ENCODE data around the gene JPH4. TPM values are rescaled to one million over a fixed set of nuclear protein-coding genes. Genes with fewer than 3 reads are reported as not detected.

Gene JPH4
- total RNA-seq, 1 donor from 2014 or later = 0.13 TPM

DNA sequence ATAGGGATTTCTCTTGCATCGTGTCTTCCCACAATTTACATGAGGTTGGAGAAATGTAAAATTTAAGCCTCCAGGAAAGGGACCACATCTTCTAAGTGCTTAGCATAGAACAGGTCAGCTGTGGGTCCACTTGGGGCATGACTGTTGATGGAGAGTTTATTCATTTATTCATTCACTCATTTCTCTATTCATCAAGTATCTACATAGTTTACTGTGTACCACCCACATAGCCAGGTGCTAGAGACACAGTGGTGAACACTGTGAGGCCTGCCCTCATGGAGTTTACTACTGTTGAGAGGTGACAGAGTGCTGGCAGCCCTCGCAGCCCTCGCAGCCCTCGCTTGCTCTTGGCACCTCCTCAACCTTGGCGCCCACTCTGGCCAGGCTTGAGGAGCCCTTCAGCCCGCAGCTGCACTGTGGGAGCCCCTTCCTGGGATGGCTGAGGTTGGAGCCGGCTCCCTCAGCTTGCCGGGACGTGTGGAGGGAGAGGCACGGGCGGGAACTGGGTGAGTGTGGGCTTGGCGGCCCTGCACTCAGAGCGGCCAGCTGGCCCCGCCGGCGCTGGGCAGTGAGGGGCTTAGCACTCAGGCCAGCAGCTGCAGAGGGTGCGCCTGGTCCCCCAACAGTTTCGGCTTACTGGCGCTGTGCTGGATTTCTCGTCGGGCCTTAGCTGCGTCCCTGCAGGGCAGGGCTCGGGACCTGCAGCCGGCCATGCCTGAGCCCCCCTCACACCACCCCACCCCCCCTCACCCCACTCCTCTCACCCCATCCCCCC is 1.7 kb upstream of the JPH4 start:
- DNase-seq (ENCODE audit: low read depth in 2 of 2) = no peak

DNA sequence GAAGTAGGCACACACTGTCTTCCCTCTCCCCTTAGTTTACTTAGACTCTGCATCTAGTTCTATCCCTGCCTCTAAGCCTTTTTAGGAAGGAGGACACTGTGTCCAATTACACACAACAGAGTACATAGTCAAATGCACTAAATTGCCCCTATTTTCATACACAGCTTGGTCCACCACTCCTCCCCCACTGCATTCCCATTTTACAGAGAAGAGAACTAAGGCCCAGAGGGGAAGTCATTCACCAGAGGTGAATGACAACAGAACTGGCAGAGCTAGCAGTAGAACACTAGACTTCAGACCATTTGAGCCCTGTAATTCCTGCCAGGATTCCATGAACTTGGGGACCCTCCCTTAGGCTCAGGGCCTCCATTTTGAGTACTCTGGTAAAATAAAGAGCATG is 1.1 kb upstream of the JPH4 start:
- DNase-seq (ENCODE audit: low read depth in 2 of 2) = no peak

DNA sequence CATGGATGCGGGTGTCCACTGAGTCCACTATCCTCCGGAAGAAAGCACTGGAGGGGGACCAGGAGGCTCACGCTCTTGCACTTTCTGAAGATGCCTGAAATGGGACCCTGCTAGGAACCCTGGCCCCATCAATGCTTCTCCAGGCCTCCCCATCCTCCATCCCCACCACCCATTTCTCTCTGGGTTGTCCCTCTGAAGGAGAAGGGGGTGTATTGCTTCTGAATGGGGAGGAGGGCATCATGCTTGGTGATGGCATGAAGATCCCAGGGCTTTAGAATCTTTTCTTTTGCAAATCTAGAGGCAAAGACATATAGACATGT is 681 bp upstream of the JPH4 start:
- DNase-seq (ENCODE audit: low read depth in 2 of 2) = no peak

DNA sequence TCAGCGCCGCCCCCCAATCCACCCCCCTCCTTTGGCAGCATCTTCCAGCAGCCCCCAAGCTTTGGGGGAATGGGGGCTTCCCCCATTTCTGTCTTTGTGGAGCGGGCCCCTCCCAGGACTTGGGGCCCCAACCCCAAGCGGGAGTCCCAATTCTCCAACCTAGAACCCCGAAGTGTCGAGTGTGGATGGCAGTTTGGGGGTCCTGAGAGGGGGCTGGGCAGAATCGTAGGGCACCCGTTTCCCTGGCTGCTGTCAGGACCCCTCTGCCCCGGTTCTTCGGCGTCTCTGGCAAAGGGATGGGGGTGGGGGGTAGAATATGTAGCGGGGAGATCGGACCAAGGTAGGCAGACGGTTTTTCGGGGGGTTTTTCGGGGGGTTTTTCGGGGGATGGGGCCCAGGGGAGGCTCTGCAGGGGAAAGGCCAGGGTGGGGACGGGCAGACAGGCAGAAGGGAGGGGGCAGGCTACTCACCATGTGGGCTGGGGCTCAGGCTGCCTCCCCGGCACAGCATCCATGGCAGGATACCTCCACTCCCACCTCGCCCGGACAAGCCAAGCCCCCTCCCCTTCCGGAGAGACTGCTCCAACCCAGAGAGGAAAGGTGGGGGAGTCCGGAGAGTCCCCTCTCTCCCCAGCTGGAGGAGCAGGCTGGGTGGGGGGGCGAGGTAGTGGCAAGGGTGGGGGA is 739 bp downstream of the JPH4 start:
- DNase-seq (ENCODE audit: low read depth in 2 of 2) = no peak

DNA sequence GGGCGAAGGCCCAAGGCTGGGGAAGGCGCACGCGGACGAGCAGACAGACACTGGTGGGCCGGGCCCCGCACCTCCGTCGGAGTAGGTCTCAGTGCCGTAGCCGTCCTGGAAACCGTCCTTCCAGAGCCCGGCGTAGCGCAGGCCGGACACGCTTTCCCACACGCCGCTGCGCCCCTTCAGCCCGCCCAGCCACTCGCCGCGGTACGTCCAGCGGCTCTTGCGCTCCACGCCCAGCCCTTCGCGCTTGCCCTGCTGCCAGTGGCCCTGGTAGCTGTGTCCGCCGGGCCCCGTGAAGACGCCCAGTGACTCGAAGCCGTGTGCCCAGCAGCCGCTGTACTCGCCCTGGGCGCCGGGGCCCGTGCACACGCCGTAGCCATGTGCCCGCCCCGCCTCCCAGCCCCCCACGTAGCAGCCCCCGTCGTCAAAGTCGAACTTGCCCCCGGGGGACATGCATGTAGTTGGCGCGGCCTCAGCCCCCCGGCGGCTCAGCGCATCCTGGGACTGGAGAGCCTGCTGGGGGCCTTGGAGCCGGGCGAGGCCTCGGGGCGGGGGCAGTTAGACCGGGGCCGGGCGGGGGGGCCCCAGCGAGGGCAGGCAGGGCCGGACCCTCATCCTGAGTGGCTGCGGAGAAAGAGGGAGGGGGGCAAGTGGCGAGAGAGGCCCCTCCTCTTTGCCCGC is 1.4 kb downstream of the JPH4 start:
- DNase-seq (ENCODE audit: low read depth in 2 of 2) = no peak

DNA sequence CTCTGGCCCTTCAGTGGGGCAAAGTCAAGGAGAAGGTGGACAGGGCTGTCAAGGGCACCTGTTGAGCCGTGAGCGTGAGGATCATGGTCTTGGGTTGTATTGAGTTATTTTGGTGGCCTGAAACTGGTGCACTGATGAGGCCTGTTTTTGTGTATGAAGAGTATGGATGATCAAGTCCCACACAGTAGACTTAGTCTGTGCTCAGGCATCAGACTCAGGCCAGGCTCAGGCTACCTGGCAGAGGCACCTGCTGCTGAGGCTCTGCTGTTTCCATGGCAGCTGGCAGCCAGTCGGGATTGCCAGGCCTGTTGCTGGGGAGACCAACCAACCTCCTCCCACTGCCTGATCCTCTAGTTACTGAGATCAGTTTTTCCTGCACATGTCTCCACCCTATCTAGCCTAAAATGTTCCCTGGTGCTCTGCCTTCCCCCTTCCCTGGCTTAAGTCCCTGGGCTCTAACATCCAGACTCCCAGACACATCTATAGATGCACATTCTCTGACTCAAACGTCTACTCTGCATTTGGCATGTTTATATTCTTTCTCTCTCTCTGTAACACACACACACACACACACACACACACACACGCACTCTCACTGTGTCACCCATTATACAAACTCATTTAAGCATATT is 5.1 kb downstream of the JPH4 start:
- no peak for DNase-seq (ENCODE audit: low read depth in 2 of 2)

DNA sequence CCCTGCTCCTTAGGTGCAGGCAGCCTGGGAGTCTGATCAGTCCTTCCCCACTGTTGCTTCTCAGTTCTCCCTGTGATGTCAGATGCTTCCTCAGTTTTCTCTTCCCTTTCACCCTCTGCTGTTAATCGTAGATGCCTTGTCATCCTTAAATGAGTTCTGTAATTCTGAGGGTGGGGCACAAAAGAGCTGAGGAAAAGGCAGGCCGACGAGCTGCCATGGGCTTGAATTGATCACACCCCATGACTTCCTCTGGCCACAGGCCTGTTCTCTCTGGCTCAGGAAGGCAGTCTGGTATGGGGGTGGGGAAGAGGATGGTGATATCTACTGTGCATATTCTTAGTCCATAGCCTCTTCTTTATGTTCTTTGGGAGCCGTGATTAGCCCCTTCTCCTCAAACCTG is 5.8 kb downstream of the JPH4 start:
- DNase-seq (ENCODE audit: low read depth in 2 of 2) = no peak

DNA sequence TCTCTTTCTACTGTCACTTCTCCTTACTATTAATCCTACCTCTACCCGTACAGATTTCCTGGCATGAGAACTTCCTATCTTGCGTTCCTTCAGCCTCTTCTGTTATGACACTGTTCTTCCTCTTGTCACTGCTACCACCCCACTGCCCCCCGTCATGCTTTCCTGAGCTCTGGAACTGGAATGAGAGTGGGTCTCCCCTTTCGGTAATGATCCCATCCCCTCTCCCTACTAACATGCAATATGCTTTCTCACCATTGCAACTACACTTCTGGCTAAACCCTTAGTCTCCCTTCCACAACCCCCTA is 6.1 kb downstream of the JPH4 start:
- DNase-seq (ENCODE audit: low read depth in 2 of 2) = no peak

DNA sequence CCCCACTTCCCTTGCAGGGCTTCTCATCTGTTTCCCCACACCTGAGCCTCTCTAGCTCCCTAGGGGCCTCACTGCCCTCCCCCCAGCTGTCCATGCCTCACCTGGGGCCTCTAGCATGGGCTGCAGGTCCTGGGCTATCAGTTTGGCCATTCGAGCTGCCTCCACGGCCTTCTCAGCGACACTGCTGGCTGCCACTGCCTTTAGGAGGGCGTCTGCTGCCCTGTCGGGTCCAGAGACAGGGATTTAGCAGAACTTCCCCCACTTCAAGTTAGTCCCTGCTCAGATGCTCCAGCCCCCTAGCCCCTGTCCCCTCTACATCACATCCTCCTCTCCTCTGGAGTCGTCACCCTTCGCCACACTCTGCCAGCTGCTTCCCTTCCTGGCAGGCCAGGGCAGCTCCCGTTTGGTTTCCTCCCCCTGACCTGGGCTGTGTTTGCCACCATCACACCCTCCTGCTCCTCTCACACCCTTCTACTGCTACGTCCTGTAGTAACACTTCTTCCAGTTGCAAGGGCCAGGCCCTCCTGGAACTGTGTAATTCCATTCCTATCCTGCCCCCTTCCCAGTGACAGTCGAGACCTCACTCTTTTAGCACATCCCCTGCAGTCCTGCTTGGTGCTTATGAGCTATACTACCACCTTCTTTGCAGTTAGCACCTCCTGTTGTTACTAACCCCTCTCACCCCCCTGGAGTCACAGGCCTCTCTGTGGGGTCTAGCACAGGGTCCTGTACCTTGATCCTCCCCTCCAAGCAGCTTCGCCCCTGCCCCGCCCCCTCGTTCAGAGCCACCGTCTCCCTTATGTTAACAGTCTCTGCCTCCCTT is 6.7 kb downstream of the JPH4 start:
- DNase-seq (ENCODE audit: low read depth in 2 of 2) = no peak

DNA sequence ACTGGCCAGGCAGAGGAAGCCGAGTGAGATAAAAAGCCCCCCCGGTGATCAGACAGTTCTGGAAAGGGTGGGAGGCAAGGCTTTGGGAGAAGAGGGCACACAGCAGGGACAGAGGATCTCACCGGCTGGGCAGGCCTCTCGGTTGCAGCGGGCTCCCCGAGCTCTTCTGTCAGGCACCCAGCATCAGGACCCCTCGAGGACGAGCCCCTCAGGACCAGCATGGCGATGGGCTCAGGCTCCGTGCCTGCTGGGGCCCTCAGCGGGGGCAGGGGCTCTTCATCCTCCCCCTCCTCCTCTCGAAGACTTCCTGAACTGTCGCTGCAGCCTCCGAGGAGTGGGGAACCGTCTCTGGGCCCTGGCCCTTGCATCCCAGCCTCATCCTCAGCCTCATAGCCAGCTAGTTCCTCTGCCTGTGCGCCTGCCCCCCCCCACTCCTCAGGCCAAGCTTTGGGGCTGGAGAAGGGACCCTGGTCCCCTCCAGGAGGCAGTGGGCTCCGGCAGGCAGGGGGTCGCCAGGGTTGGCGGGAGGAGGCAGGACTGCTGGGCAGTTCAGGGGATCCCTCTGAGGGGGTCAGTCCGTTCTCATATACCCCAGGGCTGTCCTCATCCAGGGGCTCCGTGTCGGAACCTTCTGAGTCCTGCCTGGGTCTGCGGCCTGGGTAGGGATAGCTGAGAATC is 7.6 kb downstream of the JPH4 start:
- no peak for DNase-seq (ENCODE audit: low read depth in 2 of 2)

DNA sequence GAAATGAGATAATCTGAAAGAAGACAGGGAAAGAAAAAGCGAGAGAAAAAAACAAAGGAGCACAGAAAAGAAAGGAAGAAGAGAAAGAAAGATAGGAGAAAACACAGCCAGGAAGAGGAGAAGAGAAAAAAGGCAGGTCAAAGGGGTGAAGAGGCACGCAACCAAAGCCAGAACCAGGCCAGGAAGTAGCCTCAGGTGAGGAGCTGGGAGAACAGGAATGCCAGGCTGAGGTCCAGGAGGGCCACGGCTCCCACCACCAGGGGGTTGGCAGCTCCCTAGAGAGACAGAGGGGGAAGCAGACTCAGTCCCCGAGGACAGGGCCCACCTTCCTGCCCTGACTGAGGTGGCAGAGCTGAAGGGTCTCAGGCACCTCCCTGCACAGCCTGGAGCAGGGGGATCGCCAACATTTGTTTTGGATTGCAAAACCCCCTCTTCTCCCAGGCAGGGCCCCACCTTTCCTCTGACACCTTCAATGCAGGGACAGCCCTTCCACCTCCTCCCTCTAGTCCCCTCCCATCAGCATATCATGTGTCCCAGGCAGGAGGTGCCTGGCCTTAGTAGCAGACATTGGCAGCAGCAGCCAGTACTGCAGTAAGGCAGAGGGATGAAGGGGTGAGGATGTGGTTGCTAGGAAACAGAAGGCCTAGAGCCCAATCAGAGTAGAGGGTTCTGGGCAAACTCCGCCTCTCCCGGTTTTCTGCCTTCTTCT is 9.0 kb downstream of the JPH4 start:
- DNase-seq (ENCODE audit: low read depth in 2 of 2) = no peak

DNA sequence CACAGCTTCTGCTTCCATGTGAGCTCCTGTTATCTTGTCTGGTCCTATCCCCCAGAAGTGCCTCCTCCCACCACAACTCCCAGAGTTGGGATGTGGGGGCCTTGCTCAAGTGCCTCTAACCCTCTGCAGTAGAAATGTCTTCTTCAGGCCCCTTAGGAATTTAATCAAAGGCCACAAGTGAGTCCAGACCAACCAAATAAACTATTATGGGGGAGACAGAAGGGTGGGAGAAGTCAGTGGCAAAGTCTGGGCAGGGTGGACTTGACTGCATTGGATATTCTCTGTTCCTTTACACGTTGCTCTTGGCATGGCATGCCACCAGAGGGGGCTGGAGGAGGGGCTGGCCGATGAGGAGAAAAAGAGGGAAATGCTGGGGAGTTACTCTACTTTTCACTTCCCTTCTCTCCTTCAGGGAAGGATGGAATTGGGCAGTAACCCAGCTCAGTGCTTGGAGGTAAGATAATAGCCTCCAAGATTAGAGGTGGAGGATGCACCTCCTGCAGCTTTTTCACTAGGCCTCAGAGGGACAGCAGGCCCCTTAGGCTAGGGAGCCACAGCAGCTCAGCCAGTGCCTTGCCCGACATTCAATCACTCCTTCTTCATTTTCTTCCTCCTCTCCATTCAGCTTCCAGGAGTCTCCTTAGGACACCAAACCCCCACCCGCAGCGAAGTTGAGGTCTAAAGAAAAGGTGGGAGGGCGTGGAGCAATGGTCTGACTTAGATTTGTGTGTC is 9.8 kb downstream of the JPH4 start:
- DNase-seq (ENCODE audit: low read depth in 2 of 2) = peak in 1 of 2 donors; percentile 21

DNA sequence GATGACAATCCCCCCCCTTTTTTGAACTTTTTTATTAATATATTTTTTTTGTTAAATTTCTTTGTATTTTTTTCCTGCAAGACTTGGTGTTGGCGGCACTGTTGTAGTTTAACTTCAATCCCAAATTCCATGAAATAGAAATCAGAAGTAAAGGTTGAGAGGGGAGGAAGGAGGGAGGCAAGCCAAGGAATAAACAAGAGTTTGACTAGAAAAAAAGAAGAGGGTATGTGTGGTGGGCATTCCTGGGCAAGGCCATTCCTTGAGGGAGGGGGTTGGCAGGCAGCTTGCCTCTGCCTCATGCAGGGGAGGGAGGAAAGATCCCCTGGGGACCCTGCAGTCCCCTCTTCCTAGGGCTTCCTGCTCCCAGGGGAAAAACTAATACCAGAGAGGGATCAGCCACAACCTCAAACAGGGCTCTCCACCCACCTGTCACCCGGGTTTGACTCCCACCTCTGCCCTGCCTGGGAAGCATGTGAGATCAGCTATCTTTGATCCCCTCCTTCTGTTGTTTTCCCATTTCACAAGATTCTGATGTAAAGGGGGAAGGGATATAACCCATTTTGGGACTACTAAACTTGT is 10.5 kb downstream of the JPH4 start:
- DNase-seq (ENCODE audit: low read depth in 2 of 2) = no peak

DNA sequence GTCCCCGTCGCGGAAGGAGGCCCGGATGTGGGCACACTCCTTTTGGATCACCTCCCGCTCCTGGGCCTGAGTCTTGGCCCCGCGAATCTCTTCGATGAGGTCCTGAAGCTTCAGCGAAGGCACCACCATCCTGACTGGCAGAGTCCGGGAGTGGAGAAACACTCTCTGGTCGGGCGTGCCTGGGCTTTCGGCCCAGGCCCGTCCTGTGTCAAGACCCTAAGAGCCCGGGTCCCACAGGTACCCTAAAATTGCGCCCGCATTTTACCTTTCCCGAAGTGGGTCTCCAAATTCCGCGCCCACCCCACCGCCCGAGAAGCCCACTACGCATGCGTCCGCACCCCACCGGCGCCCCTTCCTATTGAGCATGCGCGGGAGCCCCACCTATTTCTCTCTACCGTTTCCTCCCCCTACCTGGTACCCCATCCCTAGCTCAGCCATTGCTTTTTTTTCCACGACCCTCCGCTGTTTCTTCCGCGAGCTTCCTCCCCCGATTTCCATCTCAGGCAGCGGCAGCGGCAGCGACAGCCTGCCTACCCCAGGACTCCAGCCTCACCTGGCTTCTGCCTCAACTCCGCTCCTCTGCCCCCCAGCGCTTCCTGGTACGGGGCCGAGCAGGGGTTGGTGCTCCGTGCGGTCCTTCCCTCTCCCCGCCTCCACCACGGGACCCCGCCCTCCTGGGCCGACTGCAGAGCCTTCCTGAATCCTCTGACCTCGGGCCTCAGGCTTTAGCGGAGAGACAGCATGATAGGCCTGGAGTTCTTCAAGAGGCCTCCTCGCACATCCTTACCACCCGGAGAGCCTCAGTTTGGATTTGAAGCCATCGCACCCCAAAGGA is 11.2 kb downstream of the JPH4 start, which contains the start of gene AP1G2:
AP1G2 (minus strand) TSS at position 606 of the 835 bp plus-strand sequence; CDS start at position 129, 477 bp downstream.
- peak; percentile 59 to 61 for DNase-seq (ENCODE audit: low read depth in 2 of 2)

DNA sequence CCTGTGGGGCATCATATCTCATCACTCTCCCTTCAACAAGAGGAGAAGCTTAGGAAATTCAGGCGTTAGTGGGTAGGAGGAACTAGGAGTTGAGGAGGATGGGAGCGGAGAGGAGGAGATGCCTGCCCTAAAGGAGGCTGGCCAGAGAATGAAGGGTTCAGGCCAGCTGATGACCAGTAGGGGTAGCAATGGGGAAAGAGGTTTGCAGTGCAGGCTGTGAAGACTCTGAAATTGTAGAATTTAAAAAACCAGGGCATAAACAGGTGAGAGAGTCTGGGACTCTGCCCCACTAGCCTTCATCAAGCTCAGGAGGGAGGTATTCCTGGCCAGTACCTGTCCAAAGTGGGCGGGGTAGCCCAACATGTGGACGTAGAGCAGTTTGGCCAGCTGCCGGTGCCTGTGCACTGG is 11.8 kb downstream of the JPH4 start:
- DNase-seq (ENCODE audit: low read depth in 2 of 2) = no peak

DNA sequence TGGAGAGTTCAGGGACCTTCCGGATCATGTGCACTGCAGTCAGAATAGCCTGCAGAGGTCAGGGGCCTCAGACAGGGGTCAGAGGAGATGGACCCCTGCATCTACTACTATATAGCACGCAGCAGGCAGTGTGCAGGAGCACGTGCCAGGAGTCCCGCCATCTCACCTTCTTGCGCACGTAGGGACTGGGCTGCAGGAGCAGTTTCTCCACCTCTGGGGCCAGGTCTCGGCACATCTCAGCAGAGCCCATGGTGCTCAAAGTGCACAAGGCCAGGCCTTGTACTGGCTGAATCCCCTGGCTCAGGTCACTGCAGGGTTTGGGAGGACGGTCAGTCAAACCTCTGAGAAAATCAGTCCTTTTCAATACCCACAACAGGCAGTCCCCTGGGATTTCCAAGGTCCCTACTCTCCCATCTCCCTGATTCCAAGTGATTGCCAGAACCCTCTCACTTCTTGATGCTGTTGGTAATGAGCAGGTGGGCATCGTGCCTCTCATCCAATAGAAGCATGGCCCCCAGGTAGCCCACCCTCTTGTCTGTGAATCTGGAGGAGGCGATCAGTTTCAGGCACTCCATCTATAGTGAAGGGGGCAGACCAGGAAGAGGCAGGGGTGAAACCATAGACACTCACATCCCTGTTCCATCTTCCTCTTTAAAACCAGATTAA is 12.3 kb downstream of the JPH4 start:
- DNase-seq (ENCODE audit: low read depth in 2 of 2) = no peak

DNA sequence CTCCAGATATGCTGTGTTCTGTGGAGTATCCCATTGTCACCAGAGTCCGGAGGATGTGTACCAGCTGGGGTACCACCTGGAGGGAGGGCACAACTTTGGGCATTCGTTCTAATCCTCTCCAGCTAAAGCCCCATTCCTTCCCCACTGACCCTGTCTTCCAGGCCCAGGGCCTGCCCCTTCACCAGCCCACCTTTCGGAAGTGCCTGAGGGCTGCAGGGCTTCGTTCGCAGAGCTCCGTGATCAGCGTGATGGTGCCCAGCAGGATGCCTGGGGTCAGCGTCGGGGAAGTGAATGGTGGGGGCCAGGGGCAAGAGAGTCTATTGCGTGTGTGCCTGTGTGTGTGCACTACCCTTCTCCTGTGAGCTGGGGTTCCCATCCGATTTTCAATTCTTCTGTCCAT is 13.0 kb downstream of the JPH4 start:
- no peak for DNase-seq (ENCODE audit: low read depth in 2 of 2)

DNA sequence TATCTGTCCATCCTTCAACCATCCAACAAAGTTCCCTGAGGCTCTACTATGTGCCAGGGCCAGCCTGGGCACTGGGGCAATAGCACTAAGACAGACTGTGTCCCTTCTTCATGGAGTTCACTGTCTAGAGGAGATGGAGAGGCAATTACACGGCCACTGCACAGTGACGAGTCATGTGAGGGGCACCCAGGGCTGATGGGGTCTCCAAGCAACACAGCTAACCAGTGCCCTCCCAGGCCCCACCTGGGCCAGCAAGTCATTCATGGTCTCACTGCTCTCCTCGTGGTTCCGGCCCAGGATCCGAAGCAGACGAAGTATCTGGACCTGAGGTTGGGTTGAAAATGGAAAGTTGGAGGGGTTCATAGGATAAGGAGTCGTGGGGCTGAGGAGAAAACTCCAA is 13.7 kb downstream of the JPH4 start:
- DNase-seq (ENCODE audit: low read depth in 2 of 2) = no peak
